GM21576 (cell line): ENCODE data around the gene CXXC1.
"Not testable (repeated sequence)": the region's sequence is repeated elsewhere in the genome, so short reads cannot be mapped to it uniquely, and the experiment has no call there.

Experiments
- ATAC-seq: cut with Tn5 transposase; IDR thresholded peaks from one replicate; pipeline ENCODE4 v1.9.1; 2021; ENCODE audit warnings: mild to moderate bottlenecking, moderate library complexity; ENCODE audit not compliant: unreplicated experiment

Gene CXXC1

DNA sequence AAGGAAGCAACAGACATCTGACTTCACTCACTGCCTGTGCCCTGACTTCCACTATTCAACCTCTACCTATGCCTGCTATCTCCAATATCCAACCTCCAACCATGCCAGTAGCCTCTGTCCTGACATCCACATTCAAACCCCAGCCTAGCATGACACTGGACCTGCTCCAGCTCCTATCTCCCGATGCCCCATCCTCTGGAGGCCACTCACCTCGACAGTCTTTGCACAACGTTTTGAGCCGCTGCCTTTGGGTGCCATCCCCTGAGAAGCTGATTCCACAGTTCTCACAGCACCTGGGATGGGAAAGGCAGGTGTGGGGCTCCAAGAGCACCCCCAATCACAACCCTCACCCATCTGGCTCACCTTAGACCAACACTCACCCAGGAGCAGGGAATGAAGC is 11.0 kb downstream of the CXXC1 start:
- ATAC-seq: no peak

DNA sequence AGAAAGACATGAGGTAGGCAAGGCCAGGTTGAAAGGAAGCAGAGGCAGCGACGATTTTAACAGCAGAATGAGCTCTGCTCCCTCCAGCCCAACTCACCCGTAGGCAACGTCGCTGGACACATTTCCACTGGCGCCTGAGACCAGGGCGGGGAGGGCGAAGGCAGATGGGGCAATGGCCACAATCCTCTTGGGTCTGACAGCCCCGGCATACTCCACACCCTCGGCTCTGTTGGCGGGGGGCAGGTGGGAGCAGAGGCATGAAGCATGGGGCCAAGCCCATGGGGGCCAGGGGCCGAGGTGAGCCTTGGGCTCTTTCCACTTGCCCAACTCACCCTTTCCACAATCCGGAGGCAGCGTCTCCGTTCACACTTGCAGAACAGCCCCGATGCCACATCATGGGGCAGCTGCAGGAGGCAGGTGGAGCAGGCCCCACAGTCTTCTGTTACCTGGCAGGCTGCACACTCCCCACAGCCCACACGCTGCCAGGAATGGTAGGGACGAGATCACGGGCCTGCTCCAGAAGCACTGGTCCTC is 11.9 kb downstream of the CXXC1 start:
- no peak for ATAC-seq

DNA sequence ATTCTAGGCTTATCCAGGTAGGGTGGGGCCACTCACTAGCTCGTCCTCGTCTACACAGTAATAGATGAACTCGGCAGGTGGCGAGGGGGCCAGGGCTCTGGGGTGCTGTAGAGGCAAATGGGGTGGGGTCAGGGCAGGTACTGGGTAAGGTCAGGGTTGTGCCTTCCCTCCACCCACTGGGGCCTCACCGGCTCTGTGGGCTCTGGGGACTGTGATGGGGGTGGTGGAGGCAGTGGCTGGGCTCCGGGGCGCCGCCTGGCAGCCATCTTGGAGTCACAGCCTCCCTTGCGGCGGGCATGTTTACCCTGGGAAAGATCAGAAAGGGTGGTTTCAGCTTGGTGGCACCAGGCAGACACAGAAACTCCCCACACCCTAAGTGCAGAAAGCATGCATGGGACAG is 12.6 kb downstream of the CXXC1 start:
- no peak for ATAC-seq

DNA sequence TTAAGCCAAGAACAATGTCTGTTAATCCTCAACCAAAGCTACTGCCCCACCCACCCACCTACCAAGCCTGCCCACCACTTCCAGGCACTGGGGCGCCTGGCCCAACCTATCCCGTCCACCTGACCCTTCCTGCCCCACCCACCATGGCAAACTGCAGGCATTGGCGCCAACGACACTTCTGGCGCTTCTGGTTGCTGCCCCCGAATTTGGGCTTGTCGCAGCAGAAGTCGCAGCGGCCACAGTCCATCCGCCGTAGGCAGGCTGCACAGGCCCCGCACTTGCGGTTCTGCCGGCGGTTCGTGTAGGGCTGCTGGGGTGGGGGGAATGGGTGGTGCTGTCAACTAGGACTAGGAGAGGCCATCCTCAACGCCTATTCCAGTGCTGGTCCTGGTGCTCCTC is 13.4 kb downstream of the CXXC1 start:
- ATAC-seq: no peak

DNA sequence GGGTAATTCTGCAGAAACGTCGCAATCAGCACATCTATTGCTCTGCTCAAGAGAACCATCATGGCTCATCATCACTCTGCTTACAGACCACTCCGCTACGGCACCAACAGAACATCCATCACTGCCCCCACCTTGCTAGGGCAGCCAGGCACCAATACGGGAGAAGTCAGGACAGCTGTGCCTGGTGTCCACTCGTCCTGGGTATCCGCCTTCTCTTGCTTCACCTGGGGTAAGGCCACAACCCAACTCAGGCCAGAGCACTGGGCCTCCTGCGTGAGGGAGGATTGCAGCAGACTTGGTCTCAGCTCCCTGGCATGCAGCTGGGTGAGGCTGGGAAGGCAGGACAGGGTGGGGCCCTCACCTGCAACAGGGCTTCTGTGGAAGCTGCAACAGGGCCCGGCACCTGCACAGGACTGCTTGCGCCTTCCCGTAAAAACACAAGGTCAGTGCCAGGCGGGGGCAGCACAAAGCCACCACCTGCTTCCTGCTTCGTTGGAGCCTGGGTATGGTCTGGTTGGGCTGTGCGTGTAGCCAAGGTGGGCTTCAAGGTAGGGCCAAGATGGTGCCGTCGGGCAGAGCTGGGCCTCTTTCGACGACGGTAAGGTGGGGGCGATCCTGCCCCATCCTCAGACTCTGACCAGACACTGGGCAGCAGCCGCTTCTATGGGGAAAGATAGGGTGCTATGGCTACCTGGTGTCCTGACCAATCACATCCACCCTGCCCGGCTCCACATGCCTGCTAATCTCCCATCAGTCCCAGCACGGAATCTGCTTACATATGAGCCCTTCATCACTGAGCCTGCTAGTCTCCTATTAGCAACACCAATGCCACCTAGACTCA is 14.1 kb downstream of the CXXC1 start:
- no peak for ATAC-seq

DNA sequence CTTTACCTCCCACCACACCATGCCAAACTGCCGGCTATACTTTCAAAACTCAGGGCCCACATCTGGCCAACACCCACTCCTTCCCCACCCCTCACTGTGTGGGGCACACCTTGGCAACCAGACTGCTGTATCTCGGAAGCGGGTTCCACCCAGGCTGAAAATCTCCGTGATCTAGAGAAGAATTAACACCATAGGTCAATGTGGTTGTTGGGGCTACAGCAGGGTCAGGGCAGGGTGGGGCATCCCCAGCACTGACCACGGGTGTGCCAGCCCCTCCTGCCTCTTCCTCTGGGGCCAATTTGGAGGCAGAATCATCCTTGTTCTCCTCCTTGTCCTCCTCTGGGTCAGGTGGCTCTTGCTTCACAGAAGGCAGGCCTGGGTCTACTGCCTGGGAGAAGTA is 14.9 kb downstream of the CXXC1 start:
- ATAC-seq: no peak

DNA sequence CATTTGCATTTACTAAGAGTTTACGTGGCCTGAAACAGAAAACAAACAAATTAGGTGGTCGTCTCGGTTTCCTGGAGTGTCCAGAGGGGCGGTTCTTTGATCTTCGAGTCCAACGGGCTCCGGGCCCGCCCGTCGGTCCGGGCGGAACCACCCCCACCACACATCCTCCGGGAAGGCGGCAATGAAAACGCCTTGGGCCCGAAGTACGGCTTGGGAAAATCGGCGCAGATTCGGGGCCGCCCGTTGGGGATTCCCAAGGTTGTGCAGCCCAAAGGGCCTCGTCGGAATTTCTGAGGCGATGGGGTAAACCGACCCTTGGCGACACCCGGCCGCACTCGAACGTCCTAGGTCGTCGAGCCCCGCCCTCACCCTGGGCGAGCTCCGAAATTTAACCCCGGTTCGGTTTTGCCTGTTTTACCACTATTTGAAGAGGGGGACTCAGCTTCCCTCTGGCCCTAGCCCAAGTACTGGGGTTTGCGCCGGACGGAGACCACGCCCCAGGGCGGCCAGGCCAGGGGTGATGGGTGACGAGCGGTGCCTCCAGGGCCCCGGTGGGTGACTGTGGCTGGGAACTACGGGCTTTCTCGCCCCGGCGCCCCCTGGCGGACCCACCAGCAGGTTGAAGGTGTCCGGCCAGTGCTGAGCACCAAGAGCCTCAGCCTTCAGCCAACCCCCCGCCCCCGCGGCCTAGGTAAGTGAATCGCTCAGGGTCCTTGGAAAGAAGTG is 19.3 kb downstream of the CXXC1 start:
- peak; percentile 75 for ATAC-seq

DNA sequence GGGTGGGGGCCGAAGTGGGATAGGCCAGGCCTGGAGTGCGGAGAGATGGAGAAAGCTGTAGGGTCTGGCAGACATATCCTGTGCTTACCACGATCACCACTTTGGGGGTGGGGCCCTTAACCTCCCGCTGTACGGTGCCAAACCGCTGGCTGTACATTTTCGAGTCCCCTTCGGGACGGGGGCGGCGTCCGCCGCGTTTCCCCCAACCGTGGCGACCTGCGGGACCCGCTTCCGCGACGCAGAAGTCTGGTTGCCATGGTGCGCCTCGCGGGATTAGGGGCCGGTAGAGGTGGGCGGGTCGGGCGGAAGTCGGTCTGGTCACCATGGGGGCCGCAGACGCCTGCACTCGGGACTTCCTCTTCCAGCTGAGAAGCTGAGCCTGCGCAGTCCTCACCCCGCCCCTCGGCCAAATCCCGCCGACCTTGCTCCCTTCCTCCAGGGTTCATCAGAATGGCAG is 21.2 kb downstream of the CXXC1 start, which contains the start of gene CFAP53:
Gene CFAP53, minus strand, starts transcription at position 248 of the 457 bp plus-strand sequence. Its CDS starts 91 bp downstream, at position 157.
- peak; percentile 74 for ATAC-seq

DNA sequence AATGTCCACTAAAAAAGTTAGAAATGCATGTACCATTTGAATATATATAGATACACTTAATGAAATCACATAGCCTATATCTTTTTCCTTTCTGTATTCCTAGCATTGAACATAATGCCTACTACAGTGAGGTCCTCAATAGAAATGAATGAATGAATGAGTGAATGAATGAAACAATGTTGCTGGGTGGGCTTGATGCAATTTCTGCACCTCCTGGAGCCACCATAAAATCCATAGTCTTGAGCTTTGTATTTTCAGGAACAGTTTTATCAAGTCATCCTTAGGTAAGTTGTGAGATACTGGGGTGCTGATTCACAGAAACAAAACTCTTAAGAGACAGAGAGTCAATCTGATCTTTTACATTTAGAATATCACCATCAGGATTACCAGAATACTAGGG is 24.5 kb downstream of the CXXC1 start:
- no peak for ATAC-seq

DNA sequence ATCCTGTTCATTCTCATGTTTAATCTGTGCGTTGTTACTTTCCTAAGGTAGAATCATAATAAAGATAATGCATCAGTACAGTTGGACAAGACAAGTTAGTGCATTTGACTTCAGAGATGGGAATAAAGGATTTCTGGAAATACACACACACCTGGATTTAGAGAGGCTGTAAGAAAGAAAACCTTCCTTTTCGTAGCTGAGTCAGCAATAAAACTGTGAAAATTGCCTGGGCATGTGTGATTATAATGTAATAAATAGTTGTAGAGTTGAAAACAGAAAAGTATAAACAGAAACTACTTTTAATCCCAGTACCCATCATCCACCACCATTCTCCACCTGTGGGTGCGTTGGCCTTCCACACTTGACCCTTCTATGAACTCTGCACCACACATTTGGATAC is 36.6 kb downstream of the CXXC1 start:
- no peak for ATAC-seq

DNA sequence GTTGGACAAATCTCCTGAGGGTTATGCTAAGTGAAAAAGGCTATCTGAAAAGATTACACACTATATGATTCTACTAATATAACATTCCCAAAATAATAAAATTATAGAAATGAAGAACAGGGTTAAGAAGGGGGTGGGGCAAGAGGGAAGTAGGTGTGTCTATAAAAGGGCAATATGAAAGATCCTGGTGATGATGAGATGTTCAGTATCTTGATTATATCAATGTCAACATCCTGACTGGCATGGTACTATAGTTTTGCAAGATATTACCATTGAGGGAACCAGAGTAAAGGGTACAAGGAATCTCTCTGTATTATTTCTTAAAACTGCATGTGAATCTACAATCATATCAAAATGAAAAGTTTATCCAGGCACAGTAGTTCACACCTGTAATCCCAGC is 37.9 kb downstream of the CXXC1 start:
- no peak for ATAC-seq

DNA sequence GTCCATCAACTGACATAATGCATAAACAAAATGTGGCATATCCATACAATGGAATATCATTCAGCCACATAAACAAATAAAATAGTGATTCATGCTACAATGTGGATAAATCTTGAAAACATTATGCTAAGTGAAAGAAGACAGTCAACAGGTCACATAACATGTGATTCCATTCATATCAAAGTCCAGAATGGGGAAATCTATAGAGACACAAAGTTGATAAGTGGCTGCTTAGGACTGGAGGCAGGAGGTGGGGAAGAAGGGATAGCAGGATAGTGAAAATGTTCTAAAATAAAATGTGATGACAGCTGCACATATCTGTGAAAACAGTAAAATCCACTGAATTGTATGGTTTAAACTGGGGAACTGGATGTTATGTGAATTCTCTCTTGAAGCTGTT is 39.9 kb downstream of the CXXC1 start:
- ATAC-seq: no peak

DNA sequence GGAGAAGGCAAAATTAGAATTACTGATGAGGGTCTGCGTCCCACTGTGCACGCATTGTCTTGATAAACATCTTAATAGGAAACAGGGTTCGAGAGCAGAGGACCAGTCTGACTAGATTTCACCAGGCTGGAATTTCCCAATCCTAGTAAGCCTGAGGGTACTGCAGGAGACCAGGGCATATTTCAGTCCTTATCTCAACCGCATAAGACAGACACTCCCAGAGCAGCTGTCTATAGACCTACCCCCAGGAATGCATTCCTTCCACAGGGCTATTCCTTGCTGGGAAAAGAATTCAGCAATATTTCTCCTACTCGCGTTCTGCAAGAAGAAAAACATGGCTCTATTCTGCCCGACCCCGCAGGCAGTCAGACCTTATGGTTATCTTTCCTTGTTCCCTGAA is 45.7 kb downstream of the CXXC1 start:
- ATAC-seq: not testable (repeated sequence)

DNA sequence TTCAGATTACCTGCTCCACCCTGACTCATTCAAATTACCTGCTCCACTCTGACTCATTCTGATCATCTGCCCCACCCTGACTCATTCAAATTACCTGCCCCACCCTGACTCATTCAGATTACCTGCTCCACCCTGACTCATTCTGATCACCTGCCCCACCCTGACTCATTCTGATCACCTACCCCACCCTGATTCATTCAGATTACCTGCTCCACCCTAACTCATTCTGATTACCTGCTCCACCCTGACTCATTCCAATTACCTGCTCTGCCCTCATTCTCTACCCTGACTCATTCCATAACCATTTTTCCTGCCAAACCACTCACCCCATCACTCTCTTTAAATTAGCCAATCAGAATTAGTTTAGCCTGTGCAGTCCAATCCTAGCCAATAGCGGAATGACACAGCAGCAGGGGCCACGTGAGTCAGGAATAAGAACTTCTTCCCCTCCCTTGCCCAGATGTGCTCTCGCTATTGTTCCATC is 47.4 kb downstream of the CXXC1 start:
- no peak for ATAC-seq

DNA sequence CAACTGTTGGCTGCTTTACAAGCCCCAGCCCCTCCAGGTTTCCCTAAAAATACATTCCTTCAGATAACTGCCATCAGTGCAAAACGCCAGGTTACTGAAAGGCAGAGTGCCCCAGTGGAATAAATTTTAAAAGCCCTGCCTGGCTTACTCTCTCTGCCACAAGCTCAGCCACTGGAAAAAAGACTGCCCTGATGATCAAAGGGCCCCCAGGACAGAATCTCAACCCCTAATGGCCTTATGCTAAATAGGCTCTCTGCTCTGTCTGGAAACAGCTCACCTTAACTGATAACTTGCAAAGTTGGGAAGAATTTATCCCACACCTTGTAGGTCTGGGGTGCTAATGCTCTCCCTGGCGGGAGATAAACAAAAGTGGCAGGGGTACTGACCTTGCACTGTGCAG is 55.1 kb downstream of the CXXC1 start:
- no peak for ATAC-seq
